Thyroid gland (tissue), 4 donors: ENCODE data around the gene DISC1.

Experiments used
- POLR2A ChIP-seq, 2 donors: fragments of 450-650 bp; IDR thresholded peaks; one replicate each; pipeline ENCODE4 v1.6.1; 2017; ENCODE audit warnings: antibody characterized with exemption in 2 of 2, mild to moderate bottlenecking in 2 of 2, moderate library complexity in 1 of 2
- TF ChIP-seq, protein P1 (sequence below), 6 experiments: fragments of 200-600 bp in 3 of 6; fragments of 450-650 bp in 3 of 6; sonication (generic) in 3 of 6; IDR thresholded peaks; one replicate each; pipeline ENCODE4 v1.5.1; 2016 to 2019; ENCODE audit warnings: antibody characterized with exemption in 6 of 6, mild to moderate bottlenecking in 2 of 6, inconsistent platforms in 1 of 6, moderate library complexity in 1 of 6

DNA sequence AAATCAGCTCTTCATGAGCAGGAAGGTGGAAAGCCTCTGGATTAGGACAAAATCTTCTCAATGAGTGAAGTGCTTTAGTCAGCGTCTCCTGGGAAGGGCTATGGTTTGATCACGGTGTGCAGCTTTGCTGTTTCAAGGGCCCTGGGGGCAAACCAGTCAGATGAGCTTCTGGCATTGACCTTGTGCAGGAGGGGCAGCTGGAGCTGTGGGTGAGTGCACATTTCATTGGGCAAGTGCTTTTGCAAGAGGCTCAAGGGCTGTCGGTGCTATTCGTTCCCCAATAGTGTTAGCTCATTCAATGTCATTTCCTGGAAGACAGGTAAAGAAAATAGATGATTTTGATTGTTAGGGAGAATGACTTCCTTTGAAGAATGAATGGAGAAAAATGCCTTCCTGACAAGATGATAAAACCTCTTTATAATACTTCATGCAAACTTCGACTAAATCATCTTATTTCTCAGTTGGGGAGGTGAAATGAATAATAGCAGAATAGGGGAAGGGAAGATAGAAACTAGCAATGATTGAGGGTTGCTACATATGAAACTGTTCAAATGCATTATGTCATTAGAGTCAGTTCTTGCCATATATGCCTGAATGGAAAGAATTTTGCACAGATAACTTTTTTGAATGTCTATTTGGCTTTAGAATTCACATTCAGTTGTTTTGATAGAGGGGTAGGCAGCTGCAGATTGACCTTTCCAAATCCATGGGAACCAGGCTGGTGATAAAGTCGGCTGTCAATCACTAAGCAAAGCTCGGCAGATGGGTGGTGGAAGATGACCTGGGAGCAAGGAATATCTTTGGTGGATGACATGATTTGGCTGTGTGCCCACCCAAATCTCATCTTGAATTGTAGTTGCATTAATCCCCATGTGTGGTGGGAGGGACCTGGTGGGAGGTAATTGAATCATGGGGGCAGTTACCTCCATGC is 12.9 kb upstream of the DISC1 start:
- TF ChIP-seq, protein P1, sequence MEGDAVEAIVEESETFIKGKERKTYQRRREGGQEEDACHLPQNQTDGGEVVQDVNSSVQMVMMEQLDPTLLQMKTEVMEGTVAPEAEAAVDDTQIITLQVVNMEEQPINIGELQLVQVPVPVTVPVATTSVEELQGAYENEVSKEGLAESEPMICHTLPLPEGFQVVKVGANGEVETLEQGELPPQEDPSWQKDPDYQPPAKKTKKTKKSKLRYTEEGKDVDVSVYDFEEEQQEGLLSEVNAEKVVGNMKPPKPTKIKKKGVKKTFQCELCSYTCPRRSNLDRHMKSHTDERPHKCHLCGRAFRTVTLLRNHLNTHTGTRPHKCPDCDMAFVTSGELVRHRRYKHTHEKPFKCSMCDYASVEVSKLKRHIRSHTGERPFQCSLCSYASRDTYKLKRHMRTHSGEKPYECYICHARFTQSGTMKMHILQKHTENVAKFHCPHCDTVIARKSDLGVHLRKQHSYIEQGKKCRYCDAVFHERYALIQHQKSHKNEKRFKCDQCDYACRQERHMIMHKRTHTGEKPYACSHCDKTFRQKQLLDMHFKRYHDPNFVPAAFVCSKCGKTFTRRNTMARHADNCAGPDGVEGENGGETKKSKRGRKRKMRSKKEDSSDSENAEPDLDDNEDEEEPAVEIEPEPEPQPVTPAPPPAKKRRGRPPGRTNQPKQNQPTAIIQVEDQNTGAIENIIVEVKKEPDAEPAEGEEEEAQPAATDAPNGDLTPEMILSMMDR (IDR thresholded peaks at IDR 0.05) = no peak
- TF ChIP-seq POLR2A (IDR thresholded peaks at IDR 0.05) = no peak
